ENCODE results near the gene C8G.

The C8G gene

GRCh38 chr9:136910901-136911245 lies 34.2 kb upstream of the C8G start:
- TF ChIP-seq, protein P1, sequence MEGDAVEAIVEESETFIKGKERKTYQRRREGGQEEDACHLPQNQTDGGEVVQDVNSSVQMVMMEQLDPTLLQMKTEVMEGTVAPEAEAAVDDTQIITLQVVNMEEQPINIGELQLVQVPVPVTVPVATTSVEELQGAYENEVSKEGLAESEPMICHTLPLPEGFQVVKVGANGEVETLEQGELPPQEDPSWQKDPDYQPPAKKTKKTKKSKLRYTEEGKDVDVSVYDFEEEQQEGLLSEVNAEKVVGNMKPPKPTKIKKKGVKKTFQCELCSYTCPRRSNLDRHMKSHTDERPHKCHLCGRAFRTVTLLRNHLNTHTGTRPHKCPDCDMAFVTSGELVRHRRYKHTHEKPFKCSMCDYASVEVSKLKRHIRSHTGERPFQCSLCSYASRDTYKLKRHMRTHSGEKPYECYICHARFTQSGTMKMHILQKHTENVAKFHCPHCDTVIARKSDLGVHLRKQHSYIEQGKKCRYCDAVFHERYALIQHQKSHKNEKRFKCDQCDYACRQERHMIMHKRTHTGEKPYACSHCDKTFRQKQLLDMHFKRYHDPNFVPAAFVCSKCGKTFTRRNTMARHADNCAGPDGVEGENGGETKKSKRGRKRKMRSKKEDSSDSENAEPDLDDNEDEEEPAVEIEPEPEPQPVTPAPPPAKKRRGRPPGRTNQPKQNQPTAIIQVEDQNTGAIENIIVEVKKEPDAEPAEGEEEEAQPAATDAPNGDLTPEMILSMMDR (IDR thresholded peaks at IDR 0.05; ENCODE audit: low read length, missing control alignments): no peak
- no peak overlapping the region for H3K4me3 ChIP-seq (replicated peaks; ENCODE audit: low read depth, low read length)
- no peak for DNase-seq (ENCODE audit: low read depth)

- TF ChIP-seq, protein P1 (IDR thresholded peaks at IDR 0.05; ENCODE audit: low read length, missing control alignments): no peak
- DNase-seq (ENCODE audit: low read depth): no peak
- no peak overlapping the region for H3K4me3 ChIP-seq (replicated peaks; ENCODE audit: low read depth, low read length)
Measured at GRCh38 chr9:136913701-136914438, 31.2 kb upstream of the C8G start.

DNA sequence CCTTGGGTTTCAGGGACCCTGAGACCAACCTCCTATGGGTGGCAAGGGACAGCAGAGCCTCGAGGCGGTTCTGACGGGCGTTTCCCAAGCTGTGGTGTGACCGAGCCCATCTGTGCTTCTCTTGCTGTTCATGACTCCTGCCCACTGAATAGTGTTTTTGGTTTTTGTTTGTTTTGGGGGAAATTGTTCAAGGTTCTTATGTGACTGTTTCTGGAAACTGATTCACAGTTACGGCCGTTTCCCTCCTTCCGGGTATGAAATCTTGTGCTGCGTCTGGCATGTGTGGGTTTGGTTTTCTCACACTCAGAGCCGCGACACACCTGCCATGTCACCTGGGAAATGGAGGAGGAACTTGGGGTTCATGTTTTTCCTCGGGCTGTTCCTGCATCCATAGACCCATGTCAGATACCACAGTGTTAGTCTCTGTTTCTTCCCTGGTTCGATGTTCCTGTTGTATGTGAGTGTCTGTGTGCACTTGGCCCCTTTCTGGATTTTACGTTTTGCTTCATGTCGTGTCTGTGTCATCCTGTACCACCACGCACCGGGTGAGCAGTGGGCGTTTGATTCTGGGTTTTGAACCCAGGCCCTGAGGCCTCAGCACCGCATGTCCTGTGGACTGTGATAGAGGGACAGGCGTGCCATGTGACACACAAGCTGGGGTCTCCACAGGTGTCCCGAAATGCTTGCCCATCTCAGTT lies 29.3 kb upstream of the C8G start:
- TF ChIP-seq, protein P1 (IDR thresholded peaks at IDR 0.05; ENCODE audit: low read length, missing control alignments): no peak
- no peak for DNase-seq (ENCODE audit: low read depth)
- no peak overlapping the region for H3K4me3 ChIP-seq (replicated peaks; ENCODE audit: low read depth, low read length)

GRCh38 chr9:136916330-136917184 lies 28.5 kb upstream of the C8G start:
- H3K4me3 ChIP-seq (replicated peaks; ENCODE audit: low read depth, low read length): no peak overlapping the region
- TF ChIP-seq, protein P1 (IDR thresholded peaks at IDR 0.05; ENCODE audit: low read length, missing control alignments): no peak
- DNase-seq (ENCODE audit: low read depth): no peak

DNA sequence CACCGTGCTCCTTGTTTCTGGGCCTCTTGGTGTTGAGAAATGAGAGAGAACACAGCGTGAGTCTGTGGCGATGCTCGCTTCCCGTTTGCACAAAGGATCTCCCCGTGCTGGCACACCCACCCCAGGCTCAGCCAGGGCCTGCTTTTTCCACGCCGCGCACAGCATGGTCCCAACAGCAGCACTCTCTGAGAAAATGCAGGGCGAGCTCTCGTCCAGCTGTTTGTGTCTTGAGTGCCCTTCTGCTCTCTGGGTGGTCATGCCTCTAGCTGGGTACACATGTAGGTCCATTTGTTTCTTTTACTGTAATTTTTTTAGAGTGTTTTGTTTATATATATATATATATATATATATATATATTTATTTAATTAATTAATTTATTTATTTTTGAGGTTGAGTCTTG lies 27.1 kb upstream of the C8G start:
- no peak overlapping the region for H3K4me3 ChIP-seq (replicated peaks; ENCODE audit: low read depth, low read length)
- TF ChIP-seq, protein P1 (IDR thresholded peaks at IDR 0.05; ENCODE audit: low read length, missing control alignments): no peak
- DNase-seq (ENCODE audit: low read depth): no peak

DNA sequence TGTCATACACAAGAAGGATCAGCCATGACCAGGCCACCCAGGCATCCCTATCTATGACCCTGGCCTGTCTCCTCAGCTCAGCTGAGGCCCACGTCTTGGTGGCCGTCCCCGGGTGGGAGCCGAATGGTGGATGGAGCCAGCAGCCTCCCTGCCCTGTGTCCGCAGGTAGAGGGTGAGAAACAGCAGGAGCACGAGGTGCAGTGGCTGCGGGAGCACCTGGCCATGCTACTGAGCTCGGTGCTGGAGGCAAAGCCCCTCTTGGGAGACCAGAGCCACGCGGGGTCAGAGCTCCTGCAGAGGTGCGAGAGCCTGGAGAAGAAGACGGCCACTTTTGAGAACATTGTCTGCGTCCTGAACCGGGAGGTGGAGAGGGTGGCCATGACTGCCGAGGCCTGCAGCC lies 25.0 kb upstream of the C8G start:
- no peak overlapping the region for H3K4me3 ChIP-seq (replicated peaks; ENCODE audit: low read depth, low read length)
- DNase-seq (ENCODE audit: low read depth): no peak
- TF ChIP-seq, protein P1 (IDR thresholded peaks at IDR 0.05; ENCODE audit: low read length, missing control alignments): no peak
